GM19463 (cell line): ENCODE results near the gene LIPA.

Experiments
- ATAC-seq: cut with Tn5 transposase; IDR thresholded peaks from one replicate; pipeline ENCODE4 v1.9.1; 2021; ENCODE audit warnings: mild to moderate bottlenecking, moderate library complexity; ENCODE audit not compliant: unreplicated experiment

The LIPA gene

DNA sequence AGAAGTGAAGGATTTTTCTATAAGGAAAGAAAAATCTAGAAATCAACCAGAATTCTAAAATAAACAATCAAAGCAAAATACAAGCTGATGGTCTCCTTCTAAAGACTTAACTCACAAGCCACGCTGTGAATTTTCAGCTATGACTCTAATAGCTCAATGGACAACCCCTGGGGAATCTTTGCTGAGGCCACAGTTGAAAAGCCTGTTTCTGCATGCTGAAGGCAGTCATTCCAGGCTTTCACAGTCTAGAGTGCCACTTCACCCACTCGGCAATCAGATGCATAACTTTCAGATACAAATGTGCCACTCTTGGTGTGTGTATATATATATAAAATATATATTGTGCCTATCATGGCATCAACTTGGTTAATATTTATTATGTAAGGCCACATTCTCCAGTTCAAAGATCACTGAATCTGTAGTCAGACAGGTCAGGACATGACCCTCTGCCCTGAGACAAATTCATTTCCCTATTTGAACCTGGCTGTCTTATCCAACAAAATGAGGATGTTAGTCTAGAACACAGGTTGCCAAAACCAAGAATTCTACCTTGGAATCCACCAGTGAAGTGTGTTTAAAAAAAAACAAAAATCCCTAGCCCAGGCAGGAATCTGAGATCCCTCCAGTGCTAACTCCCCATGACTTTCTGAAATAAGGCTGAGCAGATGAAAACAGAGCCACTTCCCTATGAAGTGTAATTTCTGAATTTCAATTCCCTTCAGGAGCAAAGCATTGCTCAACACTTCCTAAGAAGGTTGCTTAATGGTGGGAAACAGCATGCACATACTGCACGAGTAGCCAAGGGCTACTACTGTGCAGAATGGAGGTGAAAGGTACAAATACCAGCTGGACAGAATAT lies 9.9 kb downstream of the LIPA start:
- ATAC-seq, result peak; percentile 49

GRCh38 chr10:89241026-89241425 lies 10.5 kb downstream of the LIPA start:
- ATAC-seq, result no peak

GRCh38 chr10:89240519-89240918 lies 11.1 kb downstream of the LIPA start:
- no peak for ATAC-seq

- ATAC-seq, result no peak
Observed at GRCh38 chr10:89238956-89239644, 12.5 kb downstream of the LIPA start.

GRCh38 chr10:89237849-89238248 lies 13.7 kb downstream of the LIPA start:
- no peak for ATAC-seq

GRCh38 chr10:89236226-89236797 lies 15.3 kb downstream of the LIPA start:
- no peak for ATAC-seq

- ATAC-seq, result no peak
Observed at GRCh38 chr10:89235073-89235798, 16.3 kb downstream of the LIPA start.

- no peak for ATAC-seq
Observed at GRCh38 chr10:89233033-89233432, 18.5 kb downstream of the LIPA start.

DNA sequence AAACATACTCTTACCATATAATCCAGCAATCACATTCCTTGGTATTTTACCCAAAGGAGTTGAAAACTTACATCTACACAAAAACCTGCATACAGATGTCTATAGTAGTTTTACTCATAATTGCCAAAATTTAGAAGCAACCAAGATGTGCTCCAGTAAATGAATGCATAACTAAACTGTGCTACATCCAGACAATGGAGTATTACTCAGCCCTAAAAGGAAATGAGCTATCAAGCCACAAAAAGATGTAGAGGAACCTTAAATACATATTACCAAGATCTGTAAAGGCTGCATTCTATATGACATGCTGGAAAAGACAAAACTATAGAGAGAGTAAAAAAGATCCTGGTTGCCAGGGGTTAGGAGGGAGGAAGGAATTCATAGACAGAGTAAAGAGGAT lies 22.6 kb downstream of the LIPA start:
- no peak for ATAC-seq

DNA sequence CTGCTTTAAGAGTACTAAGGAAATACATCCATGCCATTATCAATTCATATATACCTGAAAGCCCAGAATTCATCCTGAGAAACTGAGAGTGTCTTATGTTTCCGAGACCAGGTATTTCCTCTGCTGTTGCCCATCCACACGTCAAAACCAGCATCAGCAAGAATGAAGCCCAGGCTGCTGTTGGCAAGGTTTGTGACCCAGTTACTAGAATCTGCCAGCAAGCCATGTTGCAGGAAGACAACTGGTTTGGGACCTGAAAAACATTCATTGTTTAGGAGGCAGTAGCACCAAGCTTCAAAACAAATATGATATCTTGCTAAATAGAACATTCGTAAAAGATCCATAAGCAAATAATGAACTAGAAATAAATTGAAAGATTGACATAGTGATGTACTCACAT lies 23.4 kb downstream of the LIPA start:
- ATAC-seq, result no peak

- no peak for ATAC-seq
Observed at GRCh38 chr10:89226891-89227290, 24.7 kb downstream of the LIPA start.

GRCh38 chr10:89224739-89225443 lies 26.7 kb downstream of the LIPA start:
- ATAC-seq, result no peak

DNA sequence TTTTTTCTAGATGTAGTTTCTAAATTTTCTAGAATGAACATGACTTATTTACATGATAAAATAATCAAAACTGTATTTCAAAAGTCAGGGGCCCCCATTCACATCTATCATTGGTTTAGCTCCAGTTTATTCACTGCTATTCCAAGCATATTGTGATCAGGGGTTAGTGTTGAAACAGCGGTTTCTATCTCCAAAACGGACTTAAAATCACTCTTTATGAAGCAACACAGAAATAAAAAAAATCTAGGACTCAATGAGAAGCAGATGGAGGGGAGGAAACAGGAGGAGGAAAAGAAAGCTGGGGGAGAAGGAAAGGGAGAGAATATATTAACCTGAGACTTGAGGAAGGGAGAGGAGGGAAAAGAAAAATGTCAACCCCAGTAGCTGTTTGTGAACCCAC lies 29.7 kb downstream of the LIPA start:
- no peak for ATAC-seq

DNA sequence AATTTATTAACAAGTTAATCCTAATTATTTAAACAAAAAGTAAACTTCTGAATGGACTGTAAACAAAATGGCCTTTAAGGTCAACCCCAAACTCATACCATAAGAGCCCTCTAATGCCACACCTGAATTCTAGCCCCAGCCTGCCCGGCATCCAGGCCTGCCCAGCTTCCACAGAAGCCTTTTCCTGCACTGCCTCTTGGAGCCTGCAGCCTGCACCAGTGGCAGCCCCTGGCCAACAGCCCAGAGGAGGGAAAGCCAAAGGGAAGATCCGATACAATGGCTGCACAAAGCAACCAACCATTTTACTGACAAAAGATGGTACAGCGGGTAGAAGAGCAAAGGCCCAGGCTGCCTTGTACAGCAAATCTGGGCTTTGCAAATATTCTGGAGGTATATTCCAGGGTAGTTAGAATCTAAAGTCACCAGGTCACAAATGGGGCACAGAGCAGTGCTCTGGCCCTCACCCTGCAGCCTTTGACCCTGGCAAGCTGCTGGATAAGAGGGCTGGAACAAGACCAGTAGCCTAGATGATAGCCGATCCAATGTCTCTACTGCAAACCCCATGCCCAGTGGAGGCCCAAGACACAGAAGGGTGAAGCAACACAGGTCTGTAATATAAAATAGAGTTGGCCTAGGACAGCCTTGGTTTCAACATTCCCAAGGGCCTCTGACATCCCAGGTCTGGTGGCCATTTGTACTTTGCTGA lies 31.9 kb downstream of the LIPA start:
- ATAC-seq, result no peak

DNA sequence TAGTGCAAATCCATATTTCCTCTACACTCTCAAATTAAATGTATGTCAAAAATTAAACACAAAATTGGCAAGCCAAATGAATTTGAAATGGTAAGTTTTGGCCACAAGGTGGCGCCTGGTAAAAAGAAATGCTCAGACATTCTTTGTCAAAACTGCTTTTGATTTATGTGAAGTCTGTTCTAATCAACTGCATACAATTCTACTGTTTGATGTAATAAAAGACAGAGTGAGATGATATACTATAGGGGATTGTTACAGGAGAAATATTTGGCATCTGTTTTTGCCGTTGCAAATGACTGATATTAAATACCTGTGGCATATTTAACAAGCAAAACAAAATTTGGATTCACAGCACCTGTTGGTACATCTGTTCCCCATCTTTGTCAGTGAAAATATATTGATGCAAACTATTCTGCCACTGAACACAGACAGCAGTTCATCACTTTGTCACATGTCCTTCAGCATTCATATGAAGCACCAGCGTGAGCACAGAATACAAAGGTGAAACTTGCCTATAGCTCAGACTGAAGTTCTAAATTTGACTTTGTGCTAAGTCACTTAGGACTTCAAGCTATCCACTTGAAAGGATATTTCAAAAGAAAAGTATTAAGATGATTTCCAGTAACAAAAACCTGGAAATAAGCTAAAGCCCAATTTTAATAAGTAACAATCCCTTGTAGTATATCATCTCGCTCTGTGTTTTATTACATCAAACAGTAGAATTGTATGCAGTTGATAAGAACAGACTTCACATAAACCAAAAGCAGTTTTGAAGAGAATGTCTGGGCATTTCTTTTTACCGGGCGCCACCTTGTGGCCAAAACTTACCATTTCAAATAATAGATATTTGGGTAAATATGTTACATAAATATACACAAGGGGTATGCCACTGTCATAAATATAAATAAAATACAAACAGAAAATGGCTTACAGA lies 34.3 kb downstream of the LIPA start:
- no peak for ATAC-seq

GRCh38 chr10:89216056-89216455 lies 35.5 kb downstream of the LIPA start:
- ATAC-seq, result no peak

GRCh38 chr10:89215511-89215910 lies 36.1 kb downstream of the LIPA start:
- no peak for ATAC-seq

GRCh38 chr10:89214566-89215165 lies 36.9 kb downstream of the LIPA start:
- no peak for ATAC-seq
